ENCODE results near the gene ZNF429.
"Not testable (repeated sequence)": the region's sequence is repeated elsewhere in the genome, so short reads cannot be mapped to it uniquely, and the experiment has no call there.

ZNF429 gene

DNA sequence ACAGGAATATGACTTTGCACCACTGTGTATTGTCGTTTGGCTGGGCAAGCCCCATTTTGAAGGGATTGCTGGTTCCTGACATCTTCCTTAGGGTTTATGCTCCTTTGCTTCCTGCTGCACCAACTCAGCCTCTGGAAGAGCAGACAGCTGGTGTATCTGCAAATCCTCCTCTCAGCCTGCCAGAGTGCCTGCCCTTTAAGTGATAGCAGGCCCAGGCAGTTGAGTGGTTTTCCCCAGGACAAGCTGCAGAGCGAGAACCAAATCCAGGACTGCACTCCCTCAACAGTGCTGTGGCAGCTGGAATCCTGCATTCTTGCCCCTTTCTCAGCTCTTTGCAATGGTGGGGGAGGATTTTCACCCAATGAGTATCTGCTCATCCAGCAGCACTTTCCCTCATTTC is 85.5 kb downstream of the ZNF429 start:
- DNase-seq (ENCODE audit: low read depth): no peak

DNA sequence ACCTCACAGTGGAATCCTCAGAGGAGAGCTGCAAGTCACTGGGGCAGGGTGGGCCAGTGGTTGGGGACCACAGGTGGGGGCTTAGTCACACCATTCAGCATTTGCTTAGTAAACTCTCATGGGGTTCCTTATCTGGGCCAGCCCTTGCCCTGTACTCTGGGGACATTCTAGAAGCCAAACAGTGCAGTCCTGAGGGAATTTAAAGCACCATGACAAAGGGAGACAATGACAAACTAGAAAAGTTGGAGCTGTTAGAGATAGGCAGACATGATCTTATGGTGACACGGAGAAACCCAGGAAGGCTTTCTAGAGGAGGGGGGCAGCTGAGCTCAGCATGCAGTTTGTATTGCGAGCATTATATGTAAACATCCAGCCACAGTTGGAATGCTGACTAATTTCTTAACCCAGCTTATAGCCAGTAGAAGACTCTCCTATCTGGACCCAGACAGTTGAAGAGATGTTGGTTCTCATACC is 87.6 kb downstream of the ZNF429 start:
- DNase-seq (ENCODE audit: low read depth): no peak

DNA sequence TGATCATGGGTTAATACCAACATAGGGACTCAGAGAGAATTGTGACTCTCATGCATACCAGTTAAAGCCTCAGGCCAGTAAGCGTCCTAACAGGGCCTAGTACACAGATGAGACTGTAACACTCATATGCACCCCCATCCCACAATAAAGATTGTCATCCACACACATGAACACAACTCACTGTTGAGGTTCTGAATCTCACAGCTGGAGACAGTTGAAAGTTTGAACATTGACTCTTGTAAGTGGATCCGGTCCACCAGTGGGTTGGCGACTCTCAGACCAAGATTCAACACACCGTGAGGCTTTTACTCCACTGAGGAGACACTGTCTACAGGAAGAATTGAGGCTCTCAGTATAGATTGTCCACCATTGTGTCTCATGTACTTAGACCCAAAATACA is 88.1 kb downstream of the ZNF429 start:
- no peak for DNase-seq (ENCODE audit: low read depth)

DNA sequence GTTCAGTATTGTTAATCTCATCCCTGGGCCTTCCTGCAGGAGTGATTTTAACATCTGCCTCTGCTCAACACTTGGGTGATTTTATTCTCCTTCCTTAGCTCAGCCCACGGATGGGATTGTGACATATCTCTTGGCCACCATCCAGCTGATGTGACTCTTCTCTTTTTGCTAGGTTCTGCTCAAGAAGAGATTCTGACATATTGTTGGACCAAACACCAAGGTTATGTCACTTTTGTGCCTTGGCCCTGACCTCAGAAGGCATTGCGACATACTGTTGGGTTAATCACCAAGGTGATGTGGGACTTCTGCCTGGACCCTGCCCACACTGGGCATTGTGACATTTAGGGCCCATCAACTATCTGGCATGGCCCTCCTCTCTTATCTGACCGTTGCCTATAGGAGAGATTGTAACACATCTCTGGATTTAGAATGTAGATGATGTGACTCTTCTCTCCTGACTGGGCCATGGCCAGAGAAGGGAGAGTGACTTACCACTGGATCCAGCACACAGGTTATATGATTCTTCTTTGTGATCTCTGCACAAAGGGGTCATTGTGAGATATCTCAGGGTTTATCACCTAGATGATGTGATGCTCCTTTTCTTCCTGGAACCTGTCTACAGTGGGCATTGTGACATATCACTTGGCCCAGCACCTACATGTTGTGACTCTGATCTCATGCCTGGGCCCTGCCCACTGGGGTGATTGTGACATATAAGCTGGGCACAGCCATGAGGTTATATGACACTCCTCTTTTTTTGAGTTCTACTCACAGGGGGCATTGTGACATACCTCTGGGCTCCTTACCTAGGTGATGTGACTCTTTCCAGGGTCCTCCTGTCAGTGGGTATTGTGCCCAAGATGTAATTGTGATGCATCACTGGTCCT is 88.8 kb downstream of the ZNF429 start:
- DNase-seq (ENCODE audit: low read depth): no peak

DNA sequence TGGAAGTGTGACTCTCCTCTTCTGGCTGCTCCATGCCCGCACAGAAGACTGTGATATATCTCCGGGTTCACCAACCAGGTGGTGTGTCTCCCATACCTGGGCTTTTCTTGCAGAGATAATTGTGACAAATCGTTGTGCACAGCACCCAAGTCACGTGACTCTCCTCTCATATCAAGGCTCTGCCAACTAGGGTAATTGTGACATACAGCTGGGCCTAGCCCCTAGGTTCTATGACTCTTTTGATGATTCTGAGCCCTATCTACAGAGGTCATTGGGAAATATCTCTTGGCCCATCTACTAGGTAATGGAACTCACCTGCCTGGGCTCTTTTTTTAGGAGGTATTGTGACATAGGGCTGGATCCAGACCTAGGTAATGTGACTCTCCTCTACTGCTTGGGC is 89.8 kb downstream of the ZNF429 start:
- DNase-seq (ENCODE audit: low read depth): no peak

DNA sequence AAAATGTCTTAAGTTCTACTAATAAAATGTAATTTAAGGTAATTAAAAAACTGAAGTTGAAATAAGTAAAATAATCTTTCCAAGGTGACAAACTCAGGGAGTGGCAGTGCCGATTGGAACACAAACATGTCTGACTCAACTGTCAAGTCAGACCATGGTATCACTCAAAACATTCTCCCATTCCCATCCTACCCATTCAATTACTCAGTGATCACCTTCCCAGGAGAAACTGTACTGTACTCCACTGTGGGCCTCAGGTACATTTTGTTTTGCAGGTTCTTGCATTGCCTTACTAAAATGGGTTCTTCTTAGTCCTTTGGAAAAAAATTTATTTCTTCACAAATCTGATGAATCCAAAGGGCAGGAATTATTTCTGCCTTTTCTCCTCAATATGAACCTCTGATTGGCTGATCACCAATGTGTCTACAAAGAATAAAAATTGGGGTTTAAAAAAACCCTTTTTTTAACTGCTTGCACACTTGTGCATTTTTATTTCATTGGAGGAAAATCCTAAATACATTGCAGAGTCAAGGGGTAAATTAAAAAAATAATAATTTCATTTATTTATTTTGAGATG is 96.8 kb downstream of the ZNF429 start:
- DNase-seq (ENCODE audit: low read depth): no peak

DNA sequence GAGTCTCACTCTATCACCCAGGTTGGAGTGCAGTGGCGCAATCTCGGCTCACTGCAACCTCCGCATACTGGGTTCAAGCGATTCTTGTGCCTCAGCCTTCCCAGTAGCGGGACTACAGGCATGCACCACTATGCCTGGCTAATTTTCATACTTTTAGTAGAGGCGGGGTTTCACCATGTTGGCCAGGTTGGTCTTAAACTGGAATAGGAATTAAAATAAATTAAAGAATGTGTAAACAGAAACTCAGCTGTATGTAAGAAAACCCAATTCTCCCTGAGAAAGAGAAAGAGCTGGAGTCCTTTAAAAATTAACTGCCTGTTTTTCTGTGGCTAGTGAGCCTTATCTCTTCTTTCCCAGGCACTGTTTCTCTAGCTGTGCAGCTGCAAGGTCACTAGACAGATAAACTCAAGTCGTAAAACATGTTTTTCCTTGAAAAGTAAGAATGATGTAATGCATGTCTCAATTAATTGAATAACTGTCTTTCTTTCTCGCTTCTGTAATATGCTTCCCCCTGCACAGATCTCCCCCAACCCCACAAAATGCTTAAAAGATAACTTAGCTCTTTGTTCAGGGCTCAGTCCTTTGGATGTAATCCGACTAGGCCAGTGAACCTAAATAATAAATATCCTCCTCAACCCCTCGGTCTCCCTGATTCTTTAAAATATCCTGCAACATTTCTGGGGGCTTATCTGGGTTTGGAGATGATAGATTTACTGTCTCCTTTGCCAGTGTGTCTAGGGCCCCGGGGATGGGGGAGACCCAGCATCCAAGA is 97.4 kb downstream of the ZNF429 start:
- DNase-seq (ENCODE audit: low read depth): not testable (repeated sequence)

DNA sequence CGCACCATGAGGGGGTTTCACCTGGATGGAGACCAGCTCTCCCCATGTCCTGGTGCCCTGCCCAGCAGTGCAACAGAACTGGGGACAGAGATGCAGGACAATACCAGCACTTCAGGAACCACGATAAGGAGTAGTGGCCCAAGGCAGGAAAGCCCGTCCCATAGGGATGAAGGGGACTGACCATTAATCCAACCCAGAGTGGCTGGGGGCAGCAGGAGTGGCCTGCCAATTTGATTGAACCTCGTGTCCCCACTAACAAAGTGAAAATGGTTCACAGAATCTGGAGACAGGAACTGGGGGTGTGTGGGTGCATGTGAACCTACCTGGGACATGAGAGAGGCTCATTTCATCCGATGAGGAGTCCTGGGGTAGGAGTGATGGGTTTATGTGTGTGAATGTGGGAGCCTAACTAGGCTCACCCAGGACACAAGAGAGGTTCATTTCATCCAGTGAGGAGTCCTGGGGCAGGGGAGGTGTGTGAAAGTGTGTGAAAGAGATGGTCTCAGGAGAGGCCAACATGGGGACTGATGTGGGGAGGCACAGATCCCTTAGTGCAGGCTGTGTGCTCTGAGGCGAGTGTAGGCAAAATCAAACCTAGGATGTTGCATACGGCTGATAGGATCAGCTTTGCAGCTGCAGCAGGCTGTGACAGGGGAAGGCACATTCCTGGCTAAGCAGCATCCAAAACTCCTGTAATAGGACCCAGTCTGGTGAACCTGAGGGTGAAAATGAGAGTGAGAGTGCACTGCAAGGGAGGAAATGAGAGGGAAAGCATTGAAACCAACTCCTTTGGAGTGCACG is 98.2 kb downstream of the ZNF429 start:
- DNase-seq (ENCODE audit: low read depth): no peak

DNA sequence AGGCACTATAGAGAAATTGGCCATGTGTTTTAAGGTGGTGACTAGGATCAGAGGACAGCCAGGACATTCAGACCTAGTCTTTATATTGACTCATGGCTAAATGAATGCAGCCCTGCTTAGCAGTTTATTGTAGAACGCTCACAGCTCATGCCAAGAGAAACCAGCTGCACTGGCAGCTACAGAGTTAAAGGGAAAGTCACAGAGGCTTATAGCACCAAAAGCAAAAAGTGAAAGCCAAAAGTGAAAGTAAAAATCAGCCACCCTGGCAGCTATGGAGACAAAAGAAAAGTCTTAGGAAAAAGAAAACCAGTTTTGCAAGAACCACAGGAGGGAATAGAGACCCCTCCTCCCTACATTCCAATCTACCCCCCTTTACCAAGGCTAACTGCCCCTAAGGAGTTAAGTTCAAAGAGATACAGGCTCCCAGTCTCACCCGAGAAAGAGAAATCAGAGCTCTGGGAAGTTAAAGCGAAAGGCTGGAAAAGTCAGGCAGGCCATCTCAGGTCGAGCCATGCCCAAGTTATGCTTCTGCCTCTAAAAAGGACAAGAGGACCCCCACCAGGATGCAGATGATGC is 99.0 kb downstream of the ZNF429 start:
- no peak for DNase-seq (ENCODE audit: low read depth)

Data from stimulated activated CD8-positive, alpha-beta memory T cell treated with anti-CD3 and anti-CD28 coated beads, Interleukin-12 subunit alpha, Interleukin-12 subunit beta, amount 100 ng/mL, for 4 hours (primary cell).